Left cardiac atrium (tissue), 4 donors: ENCODE data around the gene CD59. TPM values are rescaled to one million over a fixed set of nuclear protein-coding genes. Genes with fewer than 3 reads are reported as not detected.

Experiments used
- ATAC-seq, 2 donors: fragments of 200-7000 bp; cut with Tn5 transposase; one replicate each; pipeline ENCODE4 v1.9.1; 2020; ENCODE audit warnings: mild to moderate bottlenecking in 2 of 2, moderate library complexity in 2 of 2
- DNase-seq: peaks from one replicate; pipeline ENCODE4 v3.0.0-alpha.2; 2020
- intact Hi-C, 2 donors: fragments of 100-400 bp; cut with DNase I; formaldehyde crosslinking; loops; one replicate each; pipeline versions ENCODE4 v1.14.1 to v1.15.1; 2022 to 2023
- total RNA-seq, 2 donors: library from RNA; stranded (reverse); fragmentation: NEBNext Ultra II Directional; extraction: Animal tissue kit (Norgen Biotek cat#: 25700); gene quantifications; one replicate each; pipeline ENCODE4 v1.2.1, GENCODE V29; 2021
- donor health status: DM: no; HTN: yes; CAD: no.
- donor health status: DM: no; HTN: yes; CAD: no; lungs with severe emphysema.
- donor health status: DM: yes; HTN: yes; CAD: no.
- donor health status: Dilated cardiomyopathy.

CD59 gene
- total RNA-seq, 2 donors from 2014 or later = 633 to 874 TPM

- DNase-seq (no peak), ATAC-seq (no peak)
- intact Hi-C loops = no loop called here
Observed at GRCh38 chr11:33659370-33660139, 76.7 kb downstream of the CD59 start.

GRCh38 chr11:33658195-33658900 is 77.9 kb downstream of the CD59 start:
- ATAC-seq (no peak), DNase-seq (no peak)
- intact Hi-C loops = no loop called here

GRCh38 chr11:33657757-33658156 is 78.5 kb downstream of the CD59 start:
- DNase-seq (no peak), ATAC-seq (no peak)
- intact Hi-C loops = no loop called here

GRCh38 chr11:33656768-33657167 is 79.5 kb downstream of the CD59 start:
- no peak for ATAC-seq
- intact Hi-C loops = no loop called here
- no peak for DNase-seq

GRCh38 chr11:33655842-33656600 is 80.2 kb downstream of the CD59 start:
- intact Hi-C loops = no loop called here
- ATAC-seq (no peak), DNase-seq (no peak)

GRCh38 chr11:33654594-33654993 is 81.6 kb downstream of the CD59 start:
- ATAC-seq (no peak), DNase-seq (no peak)
- intact Hi-C loops = no loop called here

Other genes starting within 250 kb of the CD59 start
- 1 to 10 TPM in 1 of 2 donors, under 1 TPM in 1; 0.29 to 1.7 TPM for gene C11orf91, start 35.6 kb downstream of the CD59 start, total RNA-seq
- 10 to 100 TPM; 30.5 to 31.8 TPM for gene FBXO3, start 38.1 kb upstream of the CD59 start, total RNA-seq
- 10 to 100 TPM; 15.4 to 15.8 TPM for gene LMO2, start 155.7 kb upstream of the CD59 start, total RNA-seq